GM19324 (cell line): Measurements from ENCODE around the gene IL13.

ENCODE experiments used
- ATAC-seq: cut with Tn5 transposase; IDR thresholded peaks from one replicate; pipeline ENCODE4 v1.9.1; 2021; ENCODE audit warnings: mild to moderate bottlenecking, moderate library complexity; ENCODE audit not compliant: unreplicated experiment, low FRiP score

Gene IL13

DNA sequence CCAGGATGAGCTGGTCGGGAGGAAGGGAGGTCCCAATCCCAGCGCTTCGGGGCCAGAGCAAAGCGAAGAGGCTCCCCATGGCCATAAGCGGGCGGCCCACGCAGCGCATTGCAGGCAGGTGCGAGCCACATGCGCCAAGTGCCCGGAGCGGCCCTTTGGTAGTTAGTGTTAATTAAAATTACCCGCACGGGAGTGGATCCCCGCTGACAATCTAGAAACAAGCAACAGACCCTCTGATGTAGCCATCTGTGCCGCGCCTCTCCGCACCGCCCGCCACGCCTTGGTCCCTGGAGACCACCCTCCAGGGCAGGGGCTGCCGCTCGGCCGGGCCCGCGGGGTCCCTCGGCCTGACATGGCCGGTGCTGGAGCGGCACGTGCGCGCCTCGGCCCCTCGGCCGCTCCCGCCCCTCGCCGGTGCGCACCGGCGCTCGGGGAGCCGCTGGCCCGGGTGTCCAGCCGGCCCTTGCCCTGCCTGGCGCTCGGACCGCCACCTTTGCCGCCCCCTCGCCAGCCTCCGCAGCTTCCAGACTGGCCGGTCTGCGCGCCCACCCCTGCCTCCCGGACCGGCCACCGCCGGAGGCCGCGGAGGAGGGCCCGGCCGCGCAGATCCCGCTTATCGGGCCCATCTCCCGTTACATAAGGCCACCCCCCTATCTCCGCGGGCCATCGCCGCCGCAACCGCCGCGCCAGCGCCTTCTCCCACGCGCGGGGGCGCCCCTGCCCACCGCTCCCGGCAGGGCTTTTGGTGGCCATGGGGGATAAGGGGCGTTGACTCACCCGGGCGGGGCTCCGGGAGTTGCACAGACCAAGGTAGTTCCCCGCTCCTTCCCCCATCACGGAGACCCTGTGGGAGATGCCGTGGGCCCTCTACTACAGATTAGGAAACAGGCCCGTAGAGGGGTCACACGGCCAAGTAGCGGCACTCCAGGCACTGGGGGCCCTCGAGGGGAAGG, 1.9 kb upstream of the IL13 start:
- ATAC-seq: peak; percentile 29

- no peak for ATAC-seq
These were observed 1.1 kb upstream of the IL13 start for GRCh38 chr5:132656774-132657355.

- ATAC-seq: no peak
These were observed 669 bp downstream of the IL13 start for GRCh38 chr5:132658381-132659302.

GRCh38 chr5:132659598-132660493, 1.9 kb downstream of the IL13 start:
- no peak for ATAC-seq

- no peak for ATAC-seq
These were observed 3.4 kb downstream of the IL13 start for GRCh38 chr5:132661231-132662003.

DNA sequence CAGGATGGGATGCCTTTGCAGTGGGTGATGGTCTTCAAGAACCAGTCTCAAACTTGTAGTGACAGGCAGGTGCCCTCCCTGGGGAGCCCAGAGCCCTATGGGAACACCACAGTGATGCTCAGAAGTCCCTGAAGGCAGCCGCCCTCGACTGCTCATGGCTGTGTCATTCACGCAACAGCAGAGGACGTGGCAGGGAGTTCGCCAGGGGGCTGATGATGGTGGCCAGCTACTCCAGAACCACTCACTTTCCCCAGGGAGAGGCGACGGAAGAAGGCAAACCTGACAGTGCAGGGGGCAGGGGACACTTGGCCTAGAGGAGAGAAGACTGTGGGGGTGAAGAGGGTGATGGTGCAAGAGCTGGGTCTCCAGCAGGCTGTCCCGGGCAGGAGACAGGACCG, 4.0 kb downstream of the IL13 start:
- no peak for ATAC-seq

GRCh38 chr5:132662925-132663770, 5.2 kb downstream of the IL13 start:
- ATAC-seq: peak; percentile 47

DNA sequence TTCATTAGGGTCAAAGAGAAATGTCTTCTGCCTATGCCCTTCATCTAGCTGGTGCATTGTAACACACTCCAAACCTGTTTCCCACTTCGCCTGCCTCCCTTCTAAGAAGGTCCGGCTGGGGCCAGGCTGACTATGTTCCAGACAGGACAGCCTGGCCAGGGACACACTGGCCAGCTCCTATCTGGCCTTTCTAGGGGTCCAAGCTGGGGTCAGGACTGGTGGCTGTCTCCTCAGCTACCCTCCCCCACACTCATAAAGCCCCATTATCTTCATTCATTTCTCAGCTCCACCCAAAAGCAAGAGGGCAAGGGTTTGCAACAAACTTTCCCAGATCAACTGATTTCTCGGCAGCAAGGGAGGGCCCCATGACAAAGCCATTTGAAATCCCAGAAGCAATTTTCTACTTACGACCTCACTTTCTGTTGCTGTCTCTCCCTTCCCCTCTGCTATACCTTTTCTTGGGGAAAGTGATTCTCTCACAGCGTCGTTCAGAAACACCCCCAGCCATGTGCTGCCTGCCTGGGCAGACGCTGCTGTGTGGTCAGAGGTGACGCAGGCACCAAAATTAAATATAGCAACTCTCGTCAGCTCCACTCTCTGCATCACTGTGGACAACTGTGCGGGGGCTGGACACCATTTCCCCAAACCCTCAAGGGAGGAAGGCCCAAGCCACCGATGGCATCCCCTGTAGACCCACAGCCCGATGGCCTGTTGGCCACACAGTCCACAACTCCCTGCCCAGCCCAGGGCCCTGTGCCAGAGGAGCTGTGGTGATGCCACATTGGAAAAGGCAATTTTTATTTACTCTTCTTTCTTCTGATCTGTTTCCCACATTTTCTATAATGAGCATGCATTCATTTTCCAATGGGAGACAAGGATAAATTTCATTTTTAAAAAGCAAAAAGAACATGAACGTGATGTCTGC, 6.1 kb downstream of the IL13 start:
- ATAC-seq: peak; percentile 55

GRCh38 chr5:132664696-132665209, 6.8 kb downstream of the IL13 start:
- ATAC-seq: no peak

DNA sequence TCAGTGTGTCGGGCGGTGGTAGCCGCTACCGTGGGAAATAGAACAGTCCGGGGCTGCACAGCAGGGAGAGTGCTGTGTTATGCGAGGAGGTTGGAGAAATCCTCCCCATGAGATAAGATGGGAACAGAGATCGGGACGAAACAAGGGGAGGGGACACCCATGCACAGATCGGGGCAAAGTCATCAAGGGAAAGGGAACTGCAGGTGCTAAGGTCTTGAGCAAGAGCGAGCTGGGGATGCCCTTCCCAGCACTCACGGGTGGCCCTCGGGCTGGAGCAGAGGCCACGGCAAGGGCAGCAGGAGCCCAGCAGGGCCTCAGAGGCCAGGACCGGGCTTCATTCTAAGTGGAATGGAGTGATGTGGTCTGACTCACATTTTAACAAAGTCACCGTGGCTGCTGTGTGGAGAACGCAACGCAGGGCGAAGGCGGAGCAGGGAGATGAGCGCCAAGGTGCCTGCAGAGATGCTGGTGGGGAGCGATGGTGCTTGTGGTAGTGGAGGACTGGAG, 7.7 kb downstream of the IL13 start:
- ATAC-seq: no peak

DNA sequence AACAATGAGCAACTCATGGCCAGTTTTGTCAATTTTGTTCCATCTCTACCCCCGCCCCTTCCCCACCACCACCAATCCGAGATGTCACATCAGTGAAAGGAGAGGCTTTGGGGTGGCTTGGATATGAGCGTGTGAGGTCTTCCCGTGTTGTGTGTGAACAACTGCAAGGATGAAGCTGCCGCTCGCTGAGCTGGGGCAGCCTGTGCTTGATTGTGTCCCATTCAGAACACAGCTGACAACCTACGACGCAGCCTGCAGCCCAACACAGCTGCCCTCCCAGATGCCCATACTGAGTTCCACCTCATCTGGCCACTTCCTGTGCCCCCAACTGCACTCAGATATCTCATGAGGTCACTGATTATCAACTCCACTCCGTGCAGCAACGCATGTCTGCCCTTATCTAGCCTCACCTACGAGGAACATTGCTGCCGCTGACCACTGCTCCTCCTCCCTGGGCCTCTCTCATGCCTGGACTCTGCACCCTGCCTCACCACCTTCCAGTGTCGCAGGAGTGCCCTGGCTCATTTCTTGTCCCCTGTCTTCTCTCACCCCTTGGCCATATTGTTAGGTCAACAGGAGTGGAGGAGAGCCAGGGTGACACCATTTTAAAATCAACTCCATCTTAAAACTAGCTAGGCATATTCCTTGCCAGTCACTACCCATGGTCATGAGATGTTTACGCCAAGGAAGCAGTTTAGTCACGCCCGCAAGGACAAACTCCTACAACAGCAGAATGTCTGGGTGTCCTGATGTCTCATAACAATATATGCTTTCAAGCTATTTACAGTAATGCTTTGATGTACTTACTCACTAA, 8.5 kb downstream of the IL13 start:
- no peak for ATAC-seq

- no peak for ATAC-seq
These were observed 9.3 kb downstream of the IL13 start for GRCh38 chr5:132667309-132667708.

DNA sequence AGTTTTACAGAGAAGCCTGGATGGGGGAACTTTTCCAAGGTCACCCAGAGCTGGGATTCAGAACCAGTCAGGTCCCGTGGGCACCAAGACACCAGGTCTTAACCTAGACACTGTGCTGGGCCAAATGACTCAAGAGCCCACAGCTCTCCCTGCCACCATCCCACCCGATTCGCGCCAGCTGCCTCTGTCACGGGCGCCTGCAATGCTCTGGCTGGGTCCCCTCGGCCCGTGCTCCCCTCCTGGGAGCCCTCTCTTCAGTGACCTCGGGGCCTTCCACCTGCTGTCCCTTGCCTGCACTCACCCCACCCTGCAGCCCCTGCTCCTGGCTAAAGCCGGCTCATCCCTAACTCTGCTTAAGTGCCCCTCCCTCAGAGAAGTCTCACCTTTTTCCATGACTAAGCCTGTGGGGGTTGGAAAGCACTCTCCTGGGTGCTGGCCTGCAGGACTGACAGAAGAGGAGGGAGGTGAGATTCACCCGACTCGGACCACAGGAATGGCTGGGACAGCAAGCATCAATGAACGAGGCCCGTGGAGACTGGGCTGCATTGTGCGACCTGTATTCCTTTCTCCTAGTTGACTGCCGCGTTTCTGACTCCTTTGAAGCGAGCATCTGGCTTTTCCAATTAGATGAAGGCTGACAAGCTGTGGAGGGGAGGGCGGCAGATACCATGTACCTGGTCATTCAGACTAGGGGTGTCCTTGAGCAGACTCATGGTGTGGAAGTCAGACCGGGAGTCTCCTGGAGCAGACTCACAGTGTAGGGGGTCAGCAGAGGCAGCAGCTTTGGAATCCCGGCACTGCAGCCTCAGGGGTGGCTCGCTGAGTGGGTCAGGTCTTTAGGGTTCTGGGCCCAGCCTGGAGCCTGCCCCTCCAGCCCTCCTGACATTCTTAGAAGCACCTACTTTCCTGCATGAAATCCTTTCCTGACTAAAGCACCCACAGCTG, 10.1 kb downstream of the IL13 start:
- no peak for ATAC-seq

DNA sequence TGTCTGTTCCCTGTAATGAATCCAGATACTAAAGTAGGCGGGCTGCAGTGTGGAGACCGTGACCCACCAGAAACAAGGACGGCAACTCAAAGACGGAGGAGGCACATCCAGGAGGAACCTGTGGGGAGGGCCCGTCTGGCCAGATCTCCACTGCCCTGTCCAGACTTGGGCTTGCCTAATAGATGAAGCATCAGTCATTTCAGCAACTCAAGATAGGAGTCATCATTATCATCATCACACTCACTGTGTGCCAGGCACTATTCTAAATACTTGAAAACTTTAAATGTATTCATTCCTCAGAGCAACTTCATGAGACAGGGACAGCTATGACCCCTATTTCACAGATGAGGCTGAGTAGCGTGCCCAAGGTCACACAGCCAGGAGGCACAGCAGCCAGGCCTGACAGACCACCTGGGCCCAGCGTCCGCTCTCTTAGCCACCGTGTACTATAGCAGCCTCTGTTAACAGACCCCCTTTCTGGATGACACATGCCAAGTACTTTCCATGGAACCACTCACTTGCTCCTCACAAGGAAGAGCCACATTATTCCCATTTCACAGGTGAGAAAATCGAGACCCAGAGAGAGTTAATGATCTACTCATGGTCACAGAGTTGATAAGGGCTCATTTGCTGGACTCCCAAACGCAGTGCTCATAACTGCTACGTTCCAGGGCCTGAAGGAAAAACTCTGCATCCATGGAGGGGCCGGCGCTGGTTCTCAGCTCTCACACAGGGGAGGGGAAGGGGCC, 10.9 kb downstream of the IL13 start:
- ATAC-seq: no peak
